ENCODE results near the gene PMM1.
A peak's percentile ranks its signal among the peaks of the same experiment; 100 is the strongest.
"Not testable (repeated sequence)": the region's sequence is repeated elsewhere in the genome, so short reads cannot be mapped to it uniquely, and the experiment has no call there.

The PMM1 gene

DNA sequence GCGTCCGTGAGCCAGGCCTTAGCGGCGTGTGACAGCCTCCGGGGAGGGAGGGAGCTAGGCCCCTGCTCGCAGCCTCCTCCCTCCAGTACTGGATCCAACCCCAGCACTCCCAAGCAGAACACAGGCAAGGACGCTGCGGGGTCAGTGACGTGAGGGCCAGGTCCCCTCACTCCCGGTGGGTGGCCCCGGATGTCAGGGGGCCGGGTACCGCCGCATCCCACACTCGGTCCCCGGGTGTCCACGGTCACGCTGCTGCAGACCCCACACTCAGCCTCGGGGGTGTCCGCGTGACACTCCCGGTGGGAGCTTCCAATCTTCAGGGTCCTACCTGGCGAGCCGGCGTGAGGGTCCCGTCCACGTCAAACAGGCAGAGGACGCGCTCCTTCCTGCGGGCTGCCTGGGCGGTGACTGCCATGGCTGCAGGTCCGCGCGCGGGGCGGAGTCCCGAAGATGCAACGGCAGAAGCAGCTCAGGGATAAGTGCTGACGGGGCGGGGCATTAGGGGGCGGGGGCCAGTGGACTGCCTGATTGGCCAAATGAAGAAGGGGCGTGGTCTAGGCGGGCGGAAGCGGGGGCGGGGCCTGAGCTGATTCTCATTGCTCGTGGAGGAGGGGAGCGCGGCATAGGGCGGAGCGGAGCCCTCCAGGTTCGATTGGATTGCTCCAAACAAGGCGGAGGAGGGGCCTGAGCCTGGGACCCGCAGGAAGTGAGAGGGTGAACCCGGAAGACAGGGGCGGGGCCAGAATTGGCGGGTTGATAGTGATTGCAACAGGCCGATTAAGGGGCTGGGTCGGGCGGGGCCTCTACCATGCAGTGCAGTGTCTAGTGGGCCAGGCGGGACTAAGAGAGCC, at the start of gene PMM1:
Gene PMM1, minus strand, starts transcription at position 450 of the 851 bp plus-strand sequence. Its CDS starts 35 bp downstream, at position 415.
- DNase-seq = peak; percentile 98

DNA sequence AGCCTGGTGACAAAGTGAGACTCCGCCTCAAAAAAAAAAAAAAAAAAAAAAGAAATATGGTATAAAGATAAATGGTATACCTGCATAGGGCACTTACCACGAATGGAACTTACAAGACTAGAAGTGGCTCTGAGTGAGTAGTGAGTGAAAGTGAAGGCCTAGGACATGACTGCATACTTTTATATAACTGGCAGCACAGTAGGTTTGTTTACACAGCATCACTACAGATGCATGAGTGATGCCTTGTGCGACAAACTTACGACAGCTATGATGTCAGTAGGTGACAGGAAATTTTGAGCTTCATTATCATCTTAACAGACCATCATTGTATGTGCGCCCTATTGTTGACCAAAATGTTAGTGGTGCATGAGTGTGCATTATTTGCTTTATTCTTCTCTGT, 49.1 kb upstream of the PMM1 start:
- DNase-seq = no peak

DNA sequence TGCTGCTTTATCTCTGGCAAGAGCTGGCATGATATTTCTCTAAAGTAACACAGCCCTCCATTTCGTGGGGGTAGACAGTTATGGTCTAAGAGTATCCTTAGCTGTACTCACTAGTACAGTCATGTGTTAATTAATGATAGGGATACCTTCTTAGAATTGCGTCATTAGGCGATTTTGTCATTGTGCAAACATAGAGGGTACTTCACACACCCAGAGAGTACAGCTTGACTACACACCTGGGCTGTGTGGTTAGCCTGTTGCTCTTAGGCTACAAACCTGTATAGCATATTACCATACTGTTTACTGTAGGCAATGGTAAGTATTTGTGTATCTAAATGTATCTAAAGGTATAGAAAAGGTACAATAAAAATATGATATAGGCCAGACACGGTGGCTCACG, 48.5 kb upstream of the PMM1 start:
- no peak for DNase-seq

DNA sequence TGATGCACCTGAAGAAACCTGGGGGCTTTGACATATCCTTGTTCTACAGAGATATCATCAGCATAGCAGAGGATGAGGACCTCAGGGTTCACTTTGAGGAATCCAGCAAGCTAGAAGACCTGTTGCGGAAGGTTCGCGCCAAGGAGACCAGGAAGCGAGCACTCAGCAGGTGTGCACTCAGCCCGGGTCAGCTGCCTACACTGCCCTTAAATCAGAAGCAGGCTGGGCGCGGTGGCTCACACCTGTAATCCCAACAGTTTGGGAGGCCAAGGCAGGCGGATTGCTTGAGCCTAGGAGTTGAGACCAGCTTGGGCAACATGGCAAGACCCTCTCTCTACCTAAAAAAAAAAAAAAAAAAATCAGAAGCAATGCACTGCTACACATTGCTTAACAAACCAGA, 48.0 kb upstream of the PMM1 start:
- DNase-seq = not testable (repeated sequence)

DNA sequence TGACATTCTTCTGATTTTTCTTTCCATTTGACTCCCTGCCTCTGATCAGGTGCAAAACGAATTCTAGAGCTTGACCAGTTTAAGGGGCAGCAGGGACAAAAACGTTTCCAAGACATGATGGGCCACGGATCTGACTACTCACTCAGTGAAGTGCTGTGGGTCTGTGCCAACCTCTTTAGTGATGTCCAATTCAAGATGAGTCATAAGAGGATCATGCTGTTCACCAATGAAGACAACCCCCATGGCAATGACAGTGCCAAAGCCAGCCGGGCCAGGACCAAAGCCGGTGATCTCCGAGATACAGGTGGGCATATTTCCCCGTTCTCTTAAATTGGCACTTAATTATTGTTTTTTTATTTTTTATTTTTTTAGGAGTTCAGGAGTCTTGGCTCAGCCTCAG, 46.8 kb upstream of the PMM1 start:
- no peak for DNase-seq

DNA sequence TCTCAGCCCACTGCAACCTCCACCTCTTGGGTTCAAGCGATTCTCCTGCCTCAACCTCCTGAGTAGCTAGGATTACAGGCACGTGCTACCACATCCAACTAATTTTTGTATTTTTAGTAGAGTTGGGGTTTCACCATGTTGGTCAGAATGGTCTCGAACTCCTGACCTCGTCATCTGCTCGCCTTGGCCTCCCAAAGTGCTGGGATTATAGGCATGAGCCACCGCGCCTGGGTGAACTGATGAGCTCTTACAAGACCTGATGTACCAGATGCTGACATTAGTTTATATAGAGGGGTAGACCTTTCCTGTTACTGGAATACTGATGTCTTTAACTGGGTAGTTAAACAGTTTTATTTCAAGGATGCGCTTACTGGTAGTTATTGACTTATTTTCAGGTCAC, 45.0 kb upstream of the PMM1 start:
- not testable (repeated sequence) for DNase-seq

DNA sequence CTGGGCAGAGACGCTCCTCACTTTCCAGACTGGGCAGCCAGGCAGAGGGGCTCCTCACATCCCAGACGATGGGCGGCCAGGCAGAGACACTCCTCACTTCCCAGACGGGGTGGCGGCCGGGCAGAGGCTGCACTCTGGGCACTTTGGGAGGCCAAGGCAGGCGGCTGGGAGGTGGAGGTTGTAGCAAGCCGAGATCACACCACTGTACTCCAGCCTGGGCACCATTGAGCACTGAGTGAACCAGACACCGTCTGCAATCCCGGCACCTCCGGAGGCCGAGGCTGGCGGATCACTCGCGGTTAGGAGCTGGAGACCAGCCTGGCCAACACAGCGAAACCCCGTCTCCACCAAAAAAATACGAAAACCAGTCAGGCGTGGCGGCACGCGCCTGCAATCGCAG, 42.0 kb upstream of the PMM1 start:
- not testable (repeated sequence) for DNase-seq

DNA sequence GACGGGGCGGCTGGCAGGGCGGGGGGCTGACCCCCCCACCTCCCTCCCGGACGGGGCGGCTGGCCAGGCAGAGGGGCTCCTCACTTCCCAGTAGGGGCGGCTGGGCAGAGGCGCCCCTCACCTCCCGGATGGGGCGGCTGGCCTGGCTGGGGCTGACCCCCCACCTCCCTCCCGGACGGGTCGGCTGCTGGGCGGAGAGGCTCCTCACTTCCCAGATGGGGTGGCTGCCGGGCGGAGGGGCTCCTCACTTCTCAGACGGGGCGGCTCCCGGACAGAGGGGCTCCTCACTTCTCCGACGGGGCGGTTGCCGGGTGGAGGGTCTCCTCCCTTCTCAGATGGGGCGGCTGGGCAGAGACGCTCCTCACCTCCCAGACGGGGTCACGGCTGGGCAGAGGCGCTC, 41.5 kb upstream of the PMM1 start:
- DNase-seq = not testable (repeated sequence)

DNA sequence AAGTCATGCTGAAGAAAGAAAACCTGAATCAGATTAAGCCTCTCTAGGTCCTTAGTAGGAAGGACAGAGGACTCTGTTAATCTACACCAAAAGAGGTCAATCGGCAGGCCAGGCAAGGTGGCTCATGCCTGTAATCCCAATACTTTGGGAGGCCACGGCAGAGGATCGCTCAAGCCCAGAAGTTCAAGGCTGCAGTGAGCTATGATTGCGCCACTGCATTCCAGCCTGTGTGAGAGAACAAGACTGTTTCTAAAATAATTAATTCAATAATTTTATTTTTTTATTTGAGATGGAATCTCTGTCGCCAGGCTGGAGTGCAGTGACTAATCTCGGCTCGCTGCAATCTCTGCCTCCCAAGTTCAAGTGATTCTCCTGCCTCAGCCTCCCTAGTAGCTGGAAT, 35.9 kb upstream of the PMM1 start:
- no peak for DNase-seq

DNA sequence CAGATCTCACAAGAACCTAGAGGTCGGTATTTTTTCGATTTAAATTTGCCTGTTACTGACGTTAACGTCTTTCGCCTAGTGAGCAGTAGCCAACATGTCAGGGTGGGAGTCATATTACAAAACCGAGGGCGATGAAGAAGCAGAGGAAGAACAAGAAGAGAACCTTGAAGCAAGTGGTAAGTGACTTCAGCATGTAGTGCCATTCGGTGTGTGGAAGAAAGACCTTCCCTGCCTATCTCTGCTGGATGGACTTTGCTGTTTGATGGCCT, 32.2 kb upstream of the PMM1 start:
- DNase-seq = no peak

DNA sequence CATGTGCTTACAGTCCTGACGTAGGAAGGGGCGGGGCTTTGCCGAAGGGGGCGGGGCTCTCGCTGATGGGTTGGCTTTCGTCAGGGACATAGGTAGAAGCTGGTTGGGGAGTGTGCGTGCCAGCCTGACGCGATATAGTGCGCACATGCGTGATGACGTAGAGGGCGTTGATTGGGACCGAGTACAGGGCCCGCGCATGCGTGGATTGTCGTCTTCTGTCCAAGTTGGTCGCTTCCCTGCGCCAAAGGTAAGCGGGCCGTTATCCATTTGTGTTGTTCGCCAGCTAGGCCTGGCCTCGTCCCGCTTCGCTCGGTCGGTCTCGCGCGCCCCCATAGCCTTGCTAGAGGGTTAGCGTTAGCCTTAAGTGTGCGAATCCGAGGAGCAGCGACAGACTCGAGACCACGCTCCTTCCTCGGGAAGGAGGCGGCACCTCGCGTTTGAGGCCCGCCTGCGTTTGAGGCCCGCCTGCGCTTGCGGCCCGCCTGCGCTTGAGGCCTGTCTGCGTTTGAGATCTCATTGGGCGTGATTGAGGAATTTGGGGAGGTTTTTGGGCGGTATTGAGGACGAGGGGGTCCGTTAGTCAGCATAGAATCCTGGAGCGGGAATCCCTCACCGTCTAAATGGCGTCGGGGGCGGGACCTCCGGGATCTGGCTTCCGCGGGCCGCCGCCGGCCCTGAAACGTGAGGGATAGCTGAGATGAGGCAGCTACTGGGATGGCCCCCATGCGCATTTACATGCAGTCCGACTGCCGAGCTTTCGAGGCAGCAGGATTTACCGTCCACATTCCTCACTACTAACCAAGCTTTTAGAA, 31.7 kb upstream of the PMM1 start, which contains the start of gene XRCC6:
Gene XRCC6, plus strand, starts transcription at position 197 of the 812 bp plus-strand sequence. CDS start 710 bp downstream, outside the sequence.
- peak; percentile 98 for DNase-seq

DNA sequence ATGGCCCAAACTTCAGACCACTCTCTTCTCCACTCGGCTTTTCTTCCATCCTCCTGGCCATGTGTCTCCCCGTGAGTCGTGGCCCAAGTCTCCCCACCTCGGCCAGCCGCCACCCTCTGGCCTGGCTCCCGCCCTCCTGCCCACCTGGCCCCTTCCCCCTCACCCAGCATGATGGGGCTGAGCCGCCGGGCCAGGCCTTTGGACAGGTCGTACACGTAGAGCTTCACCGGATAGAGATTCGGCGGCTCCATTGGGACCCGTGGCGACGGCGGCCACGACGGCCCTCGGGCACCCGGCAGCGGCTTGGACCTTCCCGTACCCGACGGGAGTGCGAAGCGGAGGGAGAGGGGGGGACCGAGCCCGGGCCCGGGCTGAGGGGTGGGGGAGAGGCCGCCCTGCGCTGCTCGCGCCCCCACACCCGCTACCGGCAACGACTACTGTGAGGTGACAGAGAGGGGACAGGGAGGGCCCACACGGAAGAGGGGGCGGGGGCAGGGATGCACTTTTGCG, 31.0 kb upstream of the PMM1 start, which contains the start of gene DESI1:
Gene DESI1, minus strand, starts transcription at position 455 of the 510 bp plus-strand sequence. Its CDS starts 204 bp downstream, at position 251.
- DNase-seq = no peak

DNA sequence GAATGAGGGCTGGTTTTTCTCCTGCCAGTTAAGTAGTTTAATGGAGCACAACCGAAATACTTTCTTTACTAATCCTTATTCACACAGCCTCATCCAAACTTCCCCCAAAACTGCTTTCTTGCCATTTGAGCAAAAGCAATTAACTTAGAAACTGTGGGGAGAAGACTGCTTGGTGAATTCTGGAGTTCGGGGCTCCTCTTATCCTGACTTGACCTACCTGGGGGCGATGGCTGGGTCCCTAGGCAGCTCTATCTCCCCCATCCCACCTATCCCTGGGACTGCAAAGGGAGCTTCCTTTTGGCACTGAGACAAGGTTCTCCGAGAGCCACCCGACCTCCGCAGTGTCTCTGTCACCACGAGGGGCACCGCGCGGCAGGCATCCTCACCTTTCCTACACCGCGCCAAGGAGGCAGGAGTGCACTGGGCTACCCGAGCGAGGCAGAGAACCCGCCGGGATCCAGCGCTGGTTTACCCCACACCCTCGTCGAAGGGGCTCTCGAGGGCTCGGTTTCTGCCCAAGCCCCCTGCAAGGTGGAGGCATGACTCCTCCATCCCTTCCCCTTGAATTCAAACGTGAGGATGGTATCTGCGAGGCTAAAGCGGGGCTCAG, 30.4 kb upstream of the PMM1 start:
- no peak for DNase-seq

DNA sequence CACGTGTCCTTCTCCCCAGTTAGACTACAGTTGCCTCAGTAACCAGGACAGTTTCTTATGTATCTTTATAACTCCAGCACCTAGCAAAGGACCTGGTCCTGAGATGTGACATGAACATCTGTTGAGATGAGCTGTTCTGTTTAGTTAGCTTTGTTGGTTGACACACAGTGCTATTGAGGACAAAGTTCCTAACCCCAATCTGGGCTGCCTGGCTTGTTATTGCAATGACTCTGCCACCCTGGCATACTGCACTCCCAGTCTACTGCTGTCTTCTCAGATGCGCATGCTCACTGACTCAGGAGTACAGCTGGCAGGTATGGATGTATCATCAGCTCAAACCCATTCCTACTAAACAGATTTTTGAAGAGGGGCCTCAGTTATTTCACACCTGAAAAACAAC, 23.8 kb upstream of the PMM1 start:
- no peak for DNase-seq

DNA sequence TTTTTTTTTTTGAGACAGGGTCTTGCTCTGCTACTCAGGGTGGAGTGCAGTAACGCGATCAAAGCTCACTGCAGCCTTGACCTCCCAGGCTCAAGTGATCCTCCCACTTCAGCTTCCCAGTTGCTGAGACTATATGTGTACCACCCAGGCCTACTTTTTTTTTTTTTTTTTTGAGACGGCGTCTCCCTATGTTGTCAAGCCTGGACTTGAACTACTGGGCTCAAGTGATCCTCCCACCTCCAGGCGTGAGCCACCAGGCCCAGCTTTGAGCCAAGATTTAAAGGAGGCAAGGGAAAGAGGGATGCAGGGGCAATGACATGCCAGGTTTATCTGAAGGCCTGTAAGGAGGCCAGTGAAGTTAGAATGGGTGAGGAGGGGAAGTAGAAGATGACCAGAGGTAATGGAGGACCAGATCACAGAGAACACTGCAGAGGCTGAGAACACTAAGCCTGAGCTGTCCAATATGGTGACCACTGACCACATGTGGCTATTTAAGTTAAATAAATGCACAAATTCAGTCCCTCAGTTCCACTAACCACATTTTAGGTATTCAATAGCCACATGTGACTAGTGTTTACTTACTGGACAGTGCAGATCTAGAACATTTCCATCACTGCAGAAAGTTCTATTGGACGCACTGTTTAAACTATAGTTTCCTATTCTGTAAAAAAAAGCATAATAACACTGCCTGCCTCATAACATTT, 23.1 kb upstream of the PMM1 start:
- no peak for DNase-seq

DNA sequence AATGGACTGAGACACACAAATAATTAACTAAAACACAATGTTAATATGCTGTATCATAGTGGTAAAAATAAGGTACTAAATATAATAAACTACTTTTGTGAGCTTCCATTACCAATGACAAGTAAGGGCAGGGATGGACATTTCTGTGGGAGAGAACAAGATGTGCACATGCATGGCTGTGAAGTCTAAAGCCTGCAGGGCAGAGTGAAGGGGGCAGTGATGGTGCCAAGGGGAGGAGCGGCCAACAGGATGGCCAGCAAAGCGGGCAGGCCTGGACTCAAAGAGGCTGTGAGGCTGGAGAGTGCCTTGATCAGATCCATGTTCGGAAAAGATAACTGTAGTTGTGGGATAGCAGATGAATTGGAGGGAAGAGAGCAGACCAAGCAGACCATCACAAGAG, 18.7 kb upstream of the PMM1 start:
- DNase-seq = no peak

DNA sequence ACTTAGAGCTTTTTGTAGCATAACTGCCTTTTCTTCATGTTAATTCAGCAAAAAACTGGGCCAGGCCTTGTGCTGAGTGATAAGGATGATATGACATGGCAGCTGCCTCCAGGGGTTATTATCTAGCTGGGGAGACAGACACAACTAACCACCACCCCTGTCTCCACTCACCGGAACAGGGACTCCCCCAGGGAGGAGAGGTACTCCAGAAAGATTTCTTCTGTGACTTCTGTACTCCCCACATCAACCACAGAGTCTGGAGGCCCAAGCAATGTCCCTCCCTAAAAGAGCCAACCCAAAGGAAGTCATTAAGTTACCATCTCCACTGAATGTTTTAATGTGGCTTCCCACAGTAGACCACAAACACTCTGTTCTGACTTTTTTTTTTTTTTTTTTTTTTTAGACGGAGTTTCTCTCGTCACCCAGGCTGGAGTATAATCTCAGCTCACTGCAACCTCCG, 14.3 kb upstream of the PMM1 start:
- peak; percentile 77 for DNase-seq

DNA sequence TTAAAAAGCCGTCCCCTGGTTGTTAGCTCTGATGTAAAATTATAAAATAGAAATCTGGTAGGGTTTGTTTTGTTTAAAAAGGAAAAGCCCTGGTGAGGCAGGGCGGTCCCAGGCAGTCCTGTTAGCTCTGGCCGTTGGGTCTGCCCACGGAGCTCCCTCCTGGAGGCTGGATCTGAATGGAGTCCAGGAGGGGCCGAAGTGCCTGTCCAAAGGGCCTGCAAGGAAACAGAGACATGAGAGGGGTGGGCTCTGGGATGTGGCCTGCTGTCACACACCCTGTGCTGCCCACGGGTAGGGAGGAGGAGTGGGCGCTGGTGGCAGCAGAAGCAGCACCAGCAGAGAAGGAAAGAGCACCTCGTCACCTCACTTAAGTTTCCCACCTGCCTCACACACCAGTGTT, 11.3 kb upstream of the PMM1 start:
- DNase-seq = no peak

DNA sequence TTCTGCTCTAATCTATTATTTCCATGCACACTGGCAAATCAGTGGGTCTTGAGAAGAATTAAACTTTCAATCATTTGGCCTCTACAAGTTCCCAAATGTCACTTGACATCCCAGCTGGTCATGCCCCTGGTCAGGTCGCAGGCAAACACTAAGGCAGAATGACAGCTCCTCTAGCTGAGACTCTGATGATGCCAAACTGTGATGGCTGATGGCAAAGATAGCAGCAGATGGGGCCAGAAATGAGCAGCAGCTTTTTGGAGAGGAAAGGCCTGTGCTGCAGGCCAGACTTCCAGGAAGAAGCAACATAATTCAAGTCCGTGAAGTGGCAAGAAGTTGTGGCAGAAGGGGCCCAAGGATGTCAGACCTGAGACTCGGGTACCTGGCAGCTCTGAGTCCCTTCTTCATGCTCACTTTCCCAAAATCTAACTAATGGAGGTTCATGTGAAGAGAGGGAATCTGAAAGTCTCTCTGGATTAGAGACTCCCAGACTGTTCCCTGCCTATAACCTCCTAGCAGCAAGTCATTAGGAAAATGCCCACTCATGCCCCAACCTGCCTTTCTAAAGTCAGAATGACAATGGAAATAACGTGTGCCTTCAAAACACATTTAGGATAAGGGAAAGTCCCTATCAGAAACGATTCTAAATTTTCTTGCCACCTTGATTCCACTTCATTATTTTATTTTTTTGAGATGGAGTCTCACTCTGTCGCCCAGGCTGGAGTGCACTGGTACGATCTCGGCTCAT, 9.4 kb upstream of the PMM1 start:
- DNase-seq = no peak

DNA sequence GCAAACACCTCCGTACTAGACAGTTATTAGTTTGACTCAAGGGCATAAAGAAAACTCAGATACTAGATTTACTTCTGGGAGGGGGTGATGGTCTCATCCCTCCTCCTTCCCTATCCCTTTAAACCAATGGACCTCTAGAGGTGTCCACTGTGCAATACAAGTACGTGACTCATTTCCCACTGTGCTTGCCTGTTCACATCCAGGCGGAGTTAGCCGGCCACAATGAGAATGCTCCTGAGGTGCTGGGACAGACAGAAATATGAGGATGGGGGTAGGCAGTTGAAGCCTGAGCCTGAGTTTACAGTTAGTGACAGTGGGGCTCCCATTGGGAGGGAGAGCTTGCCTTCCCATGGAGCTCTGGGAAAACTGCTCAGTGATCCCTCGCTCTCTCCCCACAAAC, 8.4 kb upstream of the PMM1 start:
- DNase-seq = no peak

DNA sequence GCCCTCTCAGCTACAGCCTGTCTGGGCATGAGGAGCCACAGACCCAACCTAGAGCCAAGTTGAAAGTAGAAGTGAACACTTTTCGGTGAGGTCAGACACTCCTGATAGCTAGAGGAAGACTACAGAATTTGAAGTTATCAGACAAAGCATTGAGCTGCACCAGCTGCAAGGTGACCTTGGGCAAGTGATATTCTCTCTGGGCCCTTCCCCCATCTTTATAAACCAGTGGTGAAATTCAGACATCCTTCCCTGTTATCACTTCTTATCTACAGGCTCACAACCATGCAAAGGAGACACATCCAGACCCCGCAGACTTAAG, 8.0 kb upstream of the PMM1 start:
- DNase-seq = no peak
